HG02981 (cell line): ENCODE results near the gene ROR1.
A peak's percentile ranks its signal among the peaks of the same experiment; 100 is the strongest.

ENCODE experiments used
- ATAC-seq: cut with Tn5 transposase; IDR thresholded peaks from one replicate; pipeline ENCODE4 v1.9.1; 2021; ENCODE audit warnings: mild to moderate bottlenecking, moderate library complexity; ENCODE audit not compliant: unreplicated experiment

Gene ROR1

DNA sequence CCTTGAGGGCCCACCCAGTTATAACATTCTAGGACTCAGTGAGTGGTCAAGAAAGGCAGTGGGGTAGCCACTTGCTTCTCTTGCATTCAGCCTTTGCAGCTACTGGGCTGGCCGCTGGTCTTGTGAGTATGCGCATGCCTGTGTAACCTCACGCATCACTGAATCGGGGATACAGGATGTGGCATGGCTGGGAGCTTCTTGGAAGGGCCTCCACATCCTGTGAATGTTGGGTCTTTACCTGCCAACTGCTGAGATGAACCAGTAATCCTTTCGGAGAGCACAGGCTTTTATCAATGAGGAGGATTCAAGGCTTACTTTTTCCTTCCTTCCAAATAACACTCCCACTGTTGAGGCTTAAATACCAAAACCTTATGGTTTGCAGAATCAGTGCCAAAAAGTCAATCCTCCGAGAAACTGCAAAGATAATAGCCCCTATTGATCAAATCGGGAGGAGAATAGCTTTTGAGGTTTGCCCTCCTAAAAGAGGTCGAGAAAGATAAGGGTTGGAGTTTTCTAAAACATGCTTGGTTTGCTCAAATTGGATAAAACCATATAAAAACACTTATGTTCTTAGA lies 230.7 kb downstream of the ROR1 start:
- no peak for ATAC-seq

DNA sequence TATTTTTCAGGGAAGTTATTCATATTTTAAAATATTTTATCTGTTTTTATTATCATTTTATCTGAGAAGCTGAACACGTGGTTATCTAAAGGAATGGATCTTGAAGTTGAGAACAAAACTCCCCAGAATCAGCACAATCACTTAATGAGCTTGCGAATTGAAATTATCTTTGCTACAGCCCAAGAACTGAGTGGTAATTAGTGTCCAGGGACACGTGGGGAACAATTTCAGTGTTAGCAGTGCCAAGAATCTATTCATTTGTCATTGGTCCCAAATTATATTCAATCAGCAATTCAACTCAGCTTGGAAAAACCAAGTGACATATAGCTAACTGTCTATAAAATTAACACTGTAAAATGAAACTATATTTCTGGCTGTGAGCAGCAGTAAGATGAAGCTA lies 232.0 kb downstream of the ROR1 start:
- no peak for ATAC-seq

DNA sequence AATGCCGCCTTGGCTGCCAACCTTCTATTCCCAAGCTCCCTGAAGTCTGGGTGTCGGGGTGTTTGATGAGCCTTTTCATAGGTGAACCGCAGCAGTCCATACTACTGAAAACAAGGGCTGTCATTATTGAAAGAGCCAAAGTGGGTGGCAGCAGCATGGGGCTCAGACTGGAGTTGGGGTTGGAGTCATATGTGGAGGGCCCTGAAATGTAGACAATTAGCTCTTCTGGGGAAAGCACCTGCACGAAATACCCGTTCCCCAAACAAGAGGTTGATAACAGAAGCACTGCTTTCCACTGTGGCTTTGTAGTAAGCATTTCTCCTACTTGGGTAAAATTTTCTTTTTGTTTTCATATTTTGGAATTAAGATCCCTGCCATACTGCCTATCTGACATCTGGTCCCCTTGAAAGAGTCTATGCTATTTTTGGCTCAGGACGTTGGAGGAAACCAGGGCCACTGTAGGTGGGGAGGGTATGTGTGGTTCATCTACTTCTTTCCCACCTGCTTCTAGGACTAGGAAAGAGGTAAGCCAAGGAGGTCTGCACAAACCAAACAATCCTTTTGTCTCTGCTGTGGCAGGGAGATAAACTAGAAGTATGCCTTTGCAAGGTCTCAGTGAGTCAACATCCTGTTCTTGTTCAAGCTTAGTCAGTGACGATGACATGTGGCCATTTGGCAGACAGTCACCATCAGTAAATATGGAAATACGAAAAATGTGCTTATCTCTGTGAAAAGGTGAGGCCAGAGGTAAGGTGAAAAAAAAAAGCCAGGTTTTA lies 232.6 kb downstream of the ROR1 start:
- ATAC-seq: no peak

DNA sequence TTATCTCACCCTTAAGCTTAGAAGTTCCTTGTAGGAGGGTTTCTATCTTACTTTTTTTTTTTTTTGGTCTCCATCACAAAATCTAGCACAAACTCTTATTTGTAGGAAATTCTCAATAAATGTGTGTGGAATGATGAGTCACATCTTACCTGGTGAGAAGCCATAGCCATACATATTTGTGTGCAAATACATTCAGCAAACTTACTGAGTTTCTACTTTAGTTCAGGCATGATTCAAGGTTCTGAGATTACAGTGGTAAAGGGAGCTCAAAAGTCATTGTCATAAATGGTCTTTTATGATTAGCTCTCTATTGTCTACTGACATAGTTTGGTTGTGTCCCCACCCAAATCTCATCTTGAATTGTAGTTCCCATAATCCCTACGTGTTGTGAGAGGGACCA lies 236.5 kb downstream of the ROR1 start:
- ATAC-seq: no peak

DNA sequence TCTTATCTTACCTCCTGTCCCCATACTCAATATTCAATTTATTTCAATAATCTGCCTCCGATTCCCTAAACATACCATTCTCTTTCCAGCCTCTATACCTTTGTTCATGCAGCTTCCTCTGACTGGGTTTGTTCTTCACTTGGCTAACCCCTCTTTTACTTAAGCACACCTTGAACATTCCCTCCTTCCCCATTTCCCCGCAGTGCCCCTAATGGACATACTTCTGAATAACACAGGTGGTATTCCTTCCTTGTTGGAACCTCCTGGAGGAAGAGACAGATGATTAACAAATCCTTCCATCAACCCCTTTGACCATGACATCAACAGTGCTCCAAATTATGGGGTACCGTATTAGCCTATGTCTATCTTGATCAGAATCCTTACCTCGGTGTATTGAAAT lies 239.6 kb downstream of the ROR1 start:
- no peak for ATAC-seq

DNA sequence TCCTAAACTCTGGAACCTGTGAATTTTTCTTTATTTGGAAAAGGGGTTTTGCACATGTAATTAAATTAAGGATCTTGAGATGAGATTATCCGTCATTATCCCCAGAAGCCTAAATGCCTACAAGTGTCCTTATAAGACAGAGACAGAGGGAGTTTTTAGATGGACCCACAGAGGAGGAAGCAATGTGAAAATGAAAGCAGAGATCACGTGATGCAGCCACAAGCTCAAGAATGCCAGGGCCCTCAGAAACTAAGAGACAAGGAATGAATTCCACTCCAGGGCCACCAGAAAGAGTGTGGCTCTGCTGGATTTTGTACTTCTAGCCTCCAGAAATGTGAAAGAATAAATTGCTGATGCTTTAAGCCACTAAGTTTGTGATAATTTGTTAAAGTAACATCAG lies 246.0 kb downstream of the ROR1 start:
- peak; percentile 82 for ATAC-seq

DNA sequence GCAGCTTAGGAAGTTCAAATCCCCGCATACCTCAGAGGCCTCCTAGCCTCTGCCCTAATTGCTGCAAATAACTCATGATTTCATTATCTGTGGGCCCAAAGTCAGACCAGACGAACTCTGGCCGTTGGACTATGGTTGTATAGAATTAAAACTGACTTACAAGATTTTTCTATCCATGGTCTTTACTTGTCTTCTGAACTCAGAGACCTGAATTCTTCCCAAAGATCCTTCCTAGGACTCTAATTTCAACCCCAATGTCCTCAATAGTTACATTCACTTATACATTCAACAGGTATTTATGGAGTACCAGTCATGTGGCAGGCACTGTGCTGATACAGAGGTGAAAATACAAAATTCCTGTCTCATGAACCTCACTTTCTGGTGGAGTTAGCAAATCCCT lies 247.2 kb downstream of the ROR1 start:
- no peak for ATAC-seq

DNA sequence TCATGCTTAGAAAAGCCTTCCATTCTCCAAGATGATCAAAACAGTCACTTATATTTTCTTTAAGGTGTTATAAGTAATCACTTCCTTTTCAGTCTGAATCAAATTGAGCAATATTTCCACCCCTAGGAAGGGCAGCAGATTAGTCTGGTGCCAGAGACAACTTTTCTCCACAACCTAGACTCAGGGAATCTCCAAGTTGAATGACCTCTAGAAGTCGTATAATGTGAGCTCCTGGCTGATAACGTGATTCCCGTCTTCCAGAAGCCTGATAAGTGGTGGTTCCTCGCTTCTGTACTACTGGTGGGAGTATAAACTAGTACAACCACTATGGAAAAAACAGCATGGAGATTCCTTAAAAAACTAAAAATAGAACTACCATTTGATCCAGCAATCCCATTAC lies 251.2 kb downstream of the ROR1 start:
- no peak for ATAC-seq

DNA sequence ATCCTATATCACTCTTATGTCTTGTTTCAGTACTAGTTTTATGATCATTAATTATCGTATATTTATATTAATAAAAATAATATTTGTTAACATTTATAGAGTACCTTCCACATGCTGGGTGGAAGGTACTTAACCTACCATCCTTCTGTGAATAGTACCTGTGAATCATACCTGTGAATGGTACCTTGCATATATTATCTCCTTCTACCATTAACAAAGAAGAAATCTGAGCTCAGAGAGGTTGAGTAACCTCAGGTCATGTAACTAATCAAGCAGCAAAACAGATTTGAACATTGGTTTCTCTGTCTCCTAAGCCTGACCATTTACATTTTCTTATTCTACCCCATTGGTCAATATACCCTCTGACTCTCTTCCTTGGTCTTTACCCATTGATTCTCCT lies 255.2 kb downstream of the ROR1 start:
- ATAC-seq: no peak

DNA sequence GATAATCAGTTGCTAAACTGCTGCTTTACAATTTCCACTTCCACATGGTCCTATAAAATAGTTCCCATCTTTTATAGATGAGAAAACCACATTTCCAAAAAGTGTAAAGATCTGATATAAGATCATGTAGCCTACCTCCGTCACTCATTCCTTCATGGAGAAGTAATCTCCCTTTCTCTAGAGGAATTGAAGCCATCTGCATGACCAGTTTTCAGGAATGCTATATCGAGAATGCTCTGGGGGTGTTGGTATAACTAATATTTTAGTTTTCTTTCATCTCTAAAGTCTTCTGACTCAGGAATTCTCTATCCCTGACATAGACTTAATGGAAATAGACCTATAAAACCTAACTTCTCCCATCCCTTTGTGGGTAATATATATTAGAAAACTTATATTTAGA lies 256.6 kb downstream of the ROR1 start:
- ATAC-seq: no peak

DNA sequence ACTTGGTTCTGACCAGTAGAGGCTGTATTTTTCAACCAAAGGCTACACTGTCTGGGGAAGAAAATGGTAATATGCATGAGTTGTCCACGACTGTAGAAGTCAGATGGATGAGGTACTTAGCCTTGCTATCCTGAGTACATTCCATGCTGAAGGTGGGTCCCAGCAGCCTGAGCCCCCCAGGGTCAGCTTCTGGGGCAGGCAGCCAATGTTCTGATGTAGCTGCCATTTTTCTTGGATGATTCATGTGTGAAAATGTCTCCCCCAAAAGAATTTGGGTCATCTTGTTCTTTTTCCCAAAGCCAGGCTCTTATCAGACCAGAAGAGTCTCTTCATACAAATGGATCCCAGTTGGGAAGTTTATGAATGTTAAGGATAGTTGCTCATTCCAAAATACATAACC lies 257.4 kb downstream of the ROR1 start:
- no peak for ATAC-seq

DNA sequence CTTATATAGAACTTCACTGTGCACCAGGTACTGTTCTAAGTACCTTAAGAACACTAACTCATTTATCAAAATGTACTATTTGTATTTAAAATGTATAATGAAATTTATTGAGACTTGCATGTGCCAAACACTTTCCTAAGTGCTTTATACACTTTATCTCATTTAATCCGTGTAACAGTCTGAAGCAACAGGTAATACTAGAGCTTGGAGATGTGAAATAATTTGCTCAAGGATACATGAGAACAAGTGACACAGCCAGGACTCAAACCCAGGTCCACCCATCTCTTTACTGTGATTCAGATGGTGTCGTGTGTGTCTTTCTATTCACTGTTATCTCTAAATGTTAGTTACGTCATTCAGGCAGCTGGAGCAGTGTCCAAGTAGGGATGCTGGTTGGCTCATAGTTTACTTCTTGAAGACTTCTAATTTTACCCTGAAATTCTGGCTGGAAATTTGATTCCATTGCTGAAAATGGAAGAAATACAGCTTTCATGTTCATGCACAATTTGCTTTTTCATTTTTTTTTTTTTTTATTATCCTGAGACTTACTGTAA lies 259.9 kb downstream of the ROR1 start:
- no peak for ATAC-seq

DNA sequence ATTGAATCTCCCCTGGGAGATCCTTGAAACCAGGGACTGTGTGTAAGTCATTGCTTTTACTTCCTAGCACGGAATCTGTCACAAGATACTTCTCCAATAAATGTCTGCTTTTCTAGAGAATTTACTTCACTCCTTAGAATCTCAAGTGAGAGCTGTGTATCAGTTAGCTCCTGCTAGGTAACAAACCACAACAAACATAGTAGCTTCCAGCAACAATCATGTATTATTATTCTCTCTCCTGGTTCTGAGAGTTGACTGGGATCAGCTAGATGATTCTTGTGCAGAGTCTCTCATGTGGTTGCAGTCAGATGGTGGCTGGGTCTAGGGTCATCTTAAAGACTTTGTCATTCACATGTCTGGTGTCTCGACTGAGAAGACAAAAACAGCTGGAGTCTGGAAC lies 262.7 kb downstream of the ROR1 start:
- ATAC-seq: no peak

DNA sequence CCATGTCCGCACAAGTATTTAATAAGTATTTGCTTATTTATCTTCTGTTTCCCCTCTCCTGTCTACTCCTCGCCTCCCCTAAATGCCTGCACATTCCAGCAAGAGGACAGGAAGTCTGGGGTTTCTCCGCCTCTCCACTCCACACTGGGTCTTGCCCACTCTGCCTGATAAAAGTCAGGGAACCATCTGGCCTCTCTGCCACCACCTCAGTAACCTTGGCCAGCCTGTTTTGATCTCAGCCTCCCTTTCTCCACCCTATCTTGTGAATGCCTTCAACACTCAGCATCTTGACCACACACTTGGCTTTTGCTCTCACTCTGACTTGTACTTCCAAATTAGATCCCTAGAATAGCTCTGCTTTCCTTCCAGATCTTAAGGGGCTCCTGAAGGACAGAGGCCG lies 264.3 kb downstream of the ROR1 start:
- ATAC-seq: no peak

DNA sequence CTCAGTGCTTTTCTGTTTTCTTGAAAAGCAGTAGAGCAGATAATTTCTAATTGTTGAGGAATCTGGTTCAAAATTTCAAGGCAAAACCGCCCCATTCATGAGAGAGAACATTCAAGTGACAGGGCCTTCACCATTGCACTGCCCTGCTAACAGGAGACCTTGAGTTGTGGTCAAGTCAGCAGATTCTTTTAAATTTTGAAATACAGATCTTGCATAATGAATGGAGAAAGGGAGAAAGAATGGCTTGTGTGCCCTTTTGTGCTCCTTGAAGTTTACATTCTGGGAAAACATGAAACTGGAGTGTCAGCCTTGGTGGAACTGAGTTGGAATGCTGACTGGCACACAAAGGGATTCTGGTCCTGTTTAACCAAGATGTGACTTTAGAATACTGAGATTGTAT lies 265.1 kb downstream of the ROR1 start:
- ATAC-seq: no peak

DNA sequence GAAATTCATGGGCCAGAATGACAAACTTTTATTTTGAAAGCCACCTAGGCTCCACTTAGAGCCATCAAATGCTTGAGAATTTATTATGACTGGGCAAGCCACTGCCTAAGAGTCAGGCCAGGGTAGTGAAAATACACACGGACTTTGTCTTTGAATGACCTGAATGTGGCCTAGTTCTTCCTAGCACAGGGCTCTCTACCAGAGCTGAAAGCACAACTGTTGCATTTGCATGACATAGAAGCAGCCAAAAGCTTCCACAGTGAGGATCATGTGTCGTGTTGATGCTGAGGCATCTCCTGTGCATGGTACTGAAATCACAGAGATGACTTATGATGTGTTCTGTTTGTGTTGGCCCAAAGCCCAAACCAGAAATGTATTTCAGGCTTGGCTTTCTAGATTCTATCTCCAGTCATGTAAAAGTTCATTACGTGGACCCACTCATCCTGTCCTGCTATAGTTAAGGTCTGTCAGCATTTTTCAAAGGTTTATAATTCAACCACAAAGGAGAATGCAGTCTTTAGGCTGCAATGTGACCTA lies 265.6 kb downstream of the ROR1 start:
- no peak for ATAC-seq

DNA sequence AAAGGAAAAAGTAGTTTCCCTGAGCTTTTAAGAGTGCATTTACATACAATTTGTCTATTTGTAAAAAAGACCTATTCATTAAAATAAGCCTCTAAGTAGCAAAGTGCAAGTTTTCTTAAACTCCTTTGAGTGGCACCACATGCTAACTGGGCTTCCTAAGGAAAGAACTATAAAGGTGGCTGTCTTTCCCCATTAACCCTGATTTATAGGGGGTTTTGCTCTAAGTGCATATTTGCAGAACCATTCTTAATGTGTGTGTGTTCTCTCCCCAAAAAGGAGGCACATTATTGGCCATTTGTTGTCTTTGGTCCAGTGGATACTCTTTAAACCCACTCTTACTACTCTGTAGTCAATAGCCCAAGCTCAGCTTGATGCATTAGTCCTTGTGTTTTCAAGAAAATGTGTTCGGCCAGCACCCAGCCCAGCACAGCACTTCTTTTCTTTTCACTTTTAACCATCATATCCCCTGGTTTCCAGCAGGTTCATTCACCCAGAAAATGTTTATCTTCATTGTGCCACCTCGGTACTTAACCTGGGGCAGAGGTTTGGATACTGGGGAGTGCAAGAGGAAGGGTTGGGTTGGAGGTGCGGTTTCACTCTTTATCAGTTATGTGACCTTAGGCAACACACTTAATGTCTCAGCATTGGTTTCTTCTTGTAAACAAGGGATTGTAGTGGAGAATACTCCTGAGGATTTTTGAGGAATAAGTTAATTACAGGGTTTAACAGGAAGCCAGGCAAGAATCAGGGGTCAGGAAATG lies 267.7 kb downstream of the ROR1 start:
- ATAC-seq: no peak

DNA sequence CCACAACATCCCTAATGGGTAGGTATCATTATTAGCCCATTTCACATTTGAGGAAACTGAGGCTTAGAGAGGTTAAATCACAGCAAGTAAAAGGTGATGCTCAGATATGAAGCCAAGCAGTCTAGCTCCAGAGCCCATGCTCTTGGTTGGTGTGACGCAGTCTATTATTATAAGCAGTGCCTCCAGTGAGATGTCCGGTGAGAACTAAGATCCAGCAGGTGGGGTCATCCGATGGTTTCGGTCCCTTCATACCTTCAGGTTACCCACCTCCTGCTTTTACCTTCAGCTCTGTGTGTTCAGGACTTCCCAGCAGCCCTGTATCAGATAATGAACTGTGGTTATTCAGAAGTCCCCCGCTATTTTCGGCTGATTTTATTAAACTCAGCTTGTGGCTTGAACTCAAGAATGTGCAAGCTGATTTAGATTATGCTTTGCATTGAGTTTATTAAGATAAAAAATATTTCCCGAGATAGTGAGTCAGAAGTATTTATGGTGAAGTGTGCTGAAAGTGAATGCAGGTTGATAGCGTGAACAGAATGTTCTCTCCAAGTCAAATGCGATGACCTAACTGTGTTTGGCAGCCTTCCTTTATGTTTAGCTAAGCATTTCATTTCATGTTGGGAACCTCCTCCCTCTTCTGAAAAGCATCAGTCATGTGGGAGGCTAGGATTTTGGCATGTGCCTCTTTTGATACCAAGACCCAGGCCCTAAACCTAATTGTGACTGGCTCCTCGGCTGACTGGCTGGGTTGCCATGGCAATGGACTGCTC lies 268.7 kb downstream of the ROR1 start:
- no peak for ATAC-seq

DNA sequence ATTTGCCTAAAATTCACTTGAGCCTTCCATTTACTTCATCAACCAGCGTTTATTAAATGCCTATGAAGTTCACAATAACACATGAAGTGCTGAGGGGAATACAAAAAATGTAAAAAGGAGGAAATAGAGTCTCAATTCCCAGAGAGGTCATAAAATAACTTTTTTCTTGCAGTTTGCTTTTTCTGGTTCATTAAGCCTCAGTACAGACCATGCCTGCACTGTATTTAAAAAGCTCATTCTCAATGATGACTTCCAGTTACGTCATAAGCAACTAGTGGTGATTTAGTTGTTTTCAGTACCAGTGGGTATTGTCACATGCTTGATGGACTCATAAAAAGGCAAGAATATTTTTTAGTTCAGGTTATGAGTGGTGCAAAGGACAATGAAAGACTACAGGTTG lies 269.5 kb downstream of the ROR1 start:
- no peak for ATAC-seq

DNA sequence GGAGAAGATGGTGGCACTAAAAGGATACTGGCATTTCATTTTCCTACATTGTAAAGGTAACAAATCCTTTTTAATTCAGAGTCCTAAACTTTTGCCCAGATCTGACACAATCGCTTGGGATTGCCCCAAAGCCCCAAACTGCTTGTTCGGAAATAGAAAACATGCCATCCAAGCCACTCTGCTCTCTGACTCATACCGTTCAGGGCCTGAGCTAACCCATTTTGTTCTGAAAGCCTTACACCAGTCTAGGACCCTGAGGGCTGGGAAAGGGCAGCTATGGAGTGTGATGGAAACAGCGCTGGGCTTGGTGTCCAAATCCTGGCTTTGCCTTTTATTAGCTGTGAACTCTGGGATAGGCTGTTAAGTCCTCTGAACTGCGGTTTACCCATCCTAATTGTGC lies 270.2 kb downstream of the ROR1 start:
- no peak for ATAC-seq

DNA sequence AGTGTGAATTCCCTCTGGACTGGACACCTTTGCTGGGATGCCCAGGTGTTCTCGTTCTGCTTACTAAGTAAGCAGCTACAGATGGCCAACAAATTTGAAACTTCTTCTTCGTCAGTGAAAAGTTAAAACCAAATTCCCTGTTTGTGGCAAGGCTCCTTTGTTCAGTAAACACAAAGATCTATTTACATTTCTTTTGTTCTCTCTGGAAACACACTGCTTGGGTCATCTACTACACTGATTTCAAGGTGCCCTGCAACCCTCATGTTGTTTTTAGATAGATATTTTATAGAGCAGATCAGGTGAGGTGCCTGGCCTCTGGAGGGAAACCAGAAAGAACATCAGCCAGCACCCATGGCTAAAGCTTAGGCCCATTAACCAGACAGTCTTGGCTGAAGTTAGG lies 272.4 kb downstream of the ROR1 start:
- ATAC-seq: no peak
